Osteoblast (primary cell): ENCODE data around the gene SLC2A1. TPM values are rescaled to one million over a fixed set of nuclear protein-coding genes. Genes with fewer than 3 reads are reported as not detected.
A peak's percentile ranks its signal among the peaks of the same experiment; 100 is the strongest.

Experiments used
- DNase-seq: peaks from one replicate; pipeline ENCODE4 v3.0.0; 2011; ENCODE audit warnings: low spot score, mixed read lengths; ENCODE audit not compliant: insufficient read length; ENCODE audit errors: missing footprints
- H2AFZ ChIP-seq: 2 replicates; pipeline ENCODE4 v1.6.0; 2011; ENCODE audit warnings: mild to moderate bottlenecking, low read length
- H3K27ac ChIP-seq: 2 replicates; pipeline ENCODE4 v1.5.1; 2011; ENCODE audit warnings: mild to moderate bottlenecking, low read depth, low read length, moderate library complexity
- H3K27me3 ChIP-seq: 2 replicates; pipeline ENCODE4 v1.6.0; 2012; ENCODE audit warnings: mild to moderate bottlenecking, control low read depth, inconsistent platforms, low read length, moderate library complexity; ENCODE audit not compliant: insufficient read depth
- H3K36me3 ChIP-seq: 2 replicates; pipeline ENCODE4 v1.5.1; 2011; ENCODE audit warnings: mild to moderate bottlenecking, low read length, control low read depth, moderate library complexity; ENCODE audit not compliant: insufficient read depth
- H3K4me1 ChIP-seq: 2 replicates; pipeline ENCODE4 v1.5.1; 2011; ENCODE audit warnings: mild to moderate bottlenecking, low read length, control low read depth, moderate library complexity; ENCODE audit not compliant: insufficient read depth
- H3K4me2 ChIP-seq: 2 replicates; pipeline ENCODE4 v1.6.0; 2011; ENCODE audit warnings: mild to moderate bottlenecking, low read length; ENCODE audit not compliant: insufficient read depth
- H3K4me3 ChIP-seq: fragments of 200-600 bp; sonication (generic); 3 replicates; pipeline ENCODE4 v1.5.1; 2012; ENCODE audit warnings: mild to moderate bottlenecking, low read length, inconsistent platforms; ENCODE audit not compliant: insufficient read depth
- H3K79me2 ChIP-seq: 2 replicates; pipeline ENCODE4 v1.6.0; 2012; ENCODE audit warnings: mild to moderate bottlenecking, low read length, control low read depth, inconsistent platforms; ENCODE audit not compliant: insufficient read depth
- H3K9me3 ChIP-seq: 2 replicates; pipeline ENCODE4 v1.5.1; 2011; ENCODE audit warnings: low read depth, low read length, control low read depth
- H4K20me1 ChIP-seq: 2 replicates; pipeline ENCODE4 v1.6.0; 2012; ENCODE audit warnings: mild to moderate bottlenecking, low read length, control low read depth; ENCODE audit not compliant: insufficient read depth
- CTCF ChIP-seq: IDR thresholded peaks from 2 replicates; pipeline ENCODE4 v1.5.1; 2011; ENCODE audit warnings: mild to moderate bottlenecking, low read depth, low read length, moderate library complexity; ENCODE audit errors: extremely low read depth
- total RNA-seq: library from RNA; depleted of rRNA; stranded (reverse); fragments of >200 nt; gene quantifications from 2 replicates; pipeline ENCODE4 v1.2.3, GENCODE V29; 2012

SLC2A1 gene
- total RNA-seq, 1 donor, result 43.4 TPM

GRCh38 chr1:42962641-42963377 is 4.1 kb upstream of the SLC2A1 start:
- Histone ChIP-seq H4K20me1 (no peaks in the 10 kb centered on the region), H3K9me3 (no peaks in the 10 kb centered on the region), H3K4me2 (peak overlapping the region; percentile 66), H3K27ac (peak overlapping the region; percentile 46), H3K4me1 (peaks cover 44% of the 10 kb centered on the region), H3K4me3 (peak overlapping the region; percentile 5), H2AFZ (peak overlapping the region; percentile 53), H3K79me2 (peaks cover 3% of the 10 kb centered on the region), H3K36me3 (no peaks in the 10 kb centered on the region), H3K27me3 (no peaks in the 10 kb centered on the region)
- no peak for TF ChIP-seq CTCF
- peak; percentile 84 for DNase-seq

- H3K79me2 ChIP-seq, result peaks cover 16% of the 10 kb centered on the region
- no peaks in the 10 kb centered on the region for H3K27me3 ChIP-seq
- H3K4me2 ChIP-seq, result no peak overlapping the region
- no peak for TF ChIP-seq CTCF
- H3K36me3 ChIP-seq, result no peaks in the 10 kb centered on the region
- H4K20me1 ChIP-seq, result peaks cover 6% of the 10 kb centered on the region
- no peak overlapping the region for H2AFZ ChIP-seq
- peaks cover 39% of the 10 kb centered on the region for H3K4me1 ChIP-seq
- no peak overlapping the region for H3K27ac ChIP-seq
- no peak for DNase-seq
- H3K4me3 ChIP-seq, result no peak overlapping the region
- no peaks in the 10 kb centered on the region for H3K9me3 ChIP-seq
Observed at GRCh38 chr1:42961312-42962091, 2.8 kb upstream of the SLC2A1 start.

- DNase-seq, result peak; percentile 38
- Histone ChIP-seq H3K4me2 (no peak overlapping the region), H2AFZ (no peak overlapping the region), H4K20me1 (peaks cover 6% of the 10 kb centered on the region), H3K36me3 (no peaks in the 10 kb centered on the region), H3K9me3 (no peaks in the 10 kb centered on the region), H3K4me1 (peaks cover 39% of the 10 kb centered on the region), H3K4me3 (no peak overlapping the region), H3K27me3 (no peaks in the 10 kb centered on the region), H3K27ac (no peak overlapping the region), H3K79me2 (peaks cover 21% of the 10 kb centered on the region)
- no peak for TF ChIP-seq CTCF
Observed at GRCh38 chr1:42960566-42961311, 2.1 kb upstream of the SLC2A1 start.

GRCh38 chr1:42960122-42960390 is 1.4 kb upstream of the SLC2A1 start:
- Histone ChIP-seq H3K27me3 (no peaks in the 10 kb centered on the region), H3K4me2 (peak overlapping the region; percentile 100), H3K4me3 (no peak overlapping the region), H4K20me1 (peaks cover 6% of the 10 kb centered on the region), H3K9me3 (no peaks in the 10 kb centered on the region), H3K36me3 (no peaks in the 10 kb centered on the region), H3K4me1 (peaks cover 41% of the 10 kb centered on the region), H3K79me2 (peaks cover 28% of the 10 kb centered on the region), H2AFZ (no peak overlapping the region), H3K27ac (no peak overlapping the region)
- peak; percentile 43 for DNase-seq
- TF ChIP-seq CTCF, result no peak
